ENCODE results near the gene TLCD2.

DNA sequence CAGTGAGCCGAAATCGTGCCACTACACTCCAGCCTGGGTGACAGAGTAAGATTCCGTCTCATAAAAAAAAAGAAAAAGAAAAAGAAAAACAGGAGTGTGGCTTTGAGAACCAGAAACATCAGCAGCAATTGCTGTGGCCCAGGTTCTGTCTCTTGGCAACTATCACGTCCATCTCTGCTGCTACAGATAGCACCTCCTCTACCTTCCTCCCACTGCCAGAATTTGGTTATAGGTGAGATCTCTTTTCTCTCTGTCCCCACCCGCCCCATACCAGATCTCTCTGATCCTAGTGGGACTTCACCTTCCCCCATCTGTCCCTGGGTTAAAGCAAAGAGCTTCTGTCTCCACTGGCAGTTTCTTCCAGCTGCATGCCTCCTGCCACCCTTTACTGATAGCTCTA, 3.1 kb downstream of the TLCD2 start:
- TF ChIP-seq POLR2A (IDR thresholded peaks at IDR 0.05; ENCODE audit: low read length): no peak
- TF ChIP-seq GATA1 (IDR thresholded peaks at IDR 0.05; ENCODE audit: low read depth, low read length): no peak

All from erythroblast (primary cell).